Measurements from ENCODE around the gene PTPRK. TPM values are rescaled to one million over a fixed set of nuclear protein-coding genes. Genes with fewer than 3 reads are reported as not detected.

Gene PTPRK
- total and polyA plus RNA-seq, 2 of the 8 experiments (the other 6 are each of a cell fraction or from before 2014, with no cell fraction given): 11.4 to 47.3 TPM

- Histone ChIP-seq H3K4ac (replicated peaks; ENCODE audit: insufficient read length, low read depth, low read length) (no peak overlapping the region), H4K5ac (ENCODE audit: insufficient read length, low read depth, low read length) (no peak overlapping the region), H4K8ac (ENCODE audit: extremely low read depth, insufficient read depth, low read length) (no peak overlapping the region), H2AFZ (ENCODE audit: low read length) (no peak overlapping the region), H3K23ac (ENCODE audit: insufficient read length) (no peak overlapping the region), H2BK5ac (ENCODE audit: low read depth, low read length) (no peak overlapping the region), H3K79me2 (ENCODE audit: control insufficient read depth in 1 of 2, insufficient read depth in 2 of 2, low read length in 2 of 2) (no peaks in the 10 kb centered on the region), H2AK5ac (ENCODE audit: low read depth, low read length) (no peak overlapping the region), H3K4me3 (ENCODE audit: extremely low read depth in 1 of 4, insufficient read depth in 2 of 4, low read depth in 3 of 4, low read length in 4 of 4) (no peak overlapping the region), H2BK12ac (ENCODE audit: low read depth, low read length) (no peak overlapping the region), H3K14ac (ENCODE audit: insufficient read length) (no peak overlapping the region), H3K36me3 (ENCODE audit: control insufficient read depth in 2 of 4, insufficient read depth in 4 of 4, low read length in 3 of 4) (no peaks in the 10 kb centered on the region), H3K23me2 (ENCODE audit: low read depth, low read length) (no peaks in the 10 kb centered on the region), H3K9me3 (ENCODE audit: insufficient read depth in 2 of 2, low read depth in 1 of 2, low read length in 1 of 2) (no peaks in the 10 kb centered on the region), H3K79me1 (ENCODE audit: low read depth, low read length) (no peaks in the 10 kb centered on the region; the same call in 1 of the 2 replicates), H3K4me1 (replicated peaks in 1 of 4; ENCODE audit: control insufficient read depth in 3 of 4, insufficient read depth in 4 of 4, low read length in 3 of 4) (no peaks in the 10 kb centered on the region), H2BK120ac (replicated peaks; ENCODE audit: low read depth, low read length) (no peak overlapping the region), H3K27me3 (replicated peaks in 1 of 4; ENCODE audit: control insufficient read depth in 3 of 4, extremely low read depth in 1 of 4, insufficient read depth in 3 of 4, low read length in 3 of 4) (no peaks in the 10 kb centered on the region), H3K4me2 (ENCODE audit: insufficient read depth in 1 of 2, low read depth in 2 of 2, low read length in 2 of 2) (no peak overlapping the region), H3K27ac (ENCODE audit: low read depth, low read length) (no peak overlapping the region), H4K20me1 (replicated peaks in 1 of 2; ENCODE audit: control insufficient read depth in 1 of 2, insufficient read depth in 2 of 2, low read length in 2 of 2) (no peaks in the 10 kb centered on the region), H2BK20ac (ENCODE audit: low read length) (no peak overlapping the region), H4K91ac (replicated peaks; ENCODE audit: insufficient read length, low read length) (no peak overlapping the region), H3K56ac (replicated peaks; ENCODE audit: insufficient read length, low read depth, low read length) (no peak overlapping the region), H2BK15ac (ENCODE audit: low read length) (no peak overlapping the region), H3K18ac (ENCODE audit: extremely low read depth, low read length) (no peak overlapping the region), H3K9ac (replicated peaks in 1 of 4; ENCODE audit: extremely low read depth in 1 of 4, low read depth in 3 of 4, low read length in 3 of 4) (no peak overlapping the region)
- no peak for DNase-seq (ENCODE audit: low read depth in 1 of 2, low spot score in 2 of 2)
- WGBS, 2 experiments (ENCODE audit: extremely low coverage in 1 of 2, insufficient coverage in 1 of 2, insufficient read length in 1 of 2, insufficient replicate concordance in 2 of 2, low coverage in 1 of 2, low lambda C conversion rate in 2 of 2, missing lambda C conversion rate in 1 of 2): 96% methylated on average over 3 of the region's 3 CpGs; no CpG with 5 or more reads in 1 of the 2 experiments
- FAIRE-seq: no peak
- CTCF ChIA-PET (ENCODE audit: partially characterized antibody): no interaction called here
- POLR2A ChIA-PET (ENCODE audit: partially characterized antibody): no interaction called here
- no peak for TF ChIP-seq CEBPB (IDR thresholded peaks at IDR 0.05; ENCODE audit: low read depth, low read length)
- no peak for TF ChIP-seq EGR1 (IDR thresholded peaks at IDR 0.05; ENCODE audit: borderline replicate concordance, low read depth, low read length)
- TF ChIP-seq EP300 (IDR thresholded peaks at IDR 0.05; ENCODE audit: borderline replicate concordance in 1 of 2, low read depth in 2 of 2, low read length in 2 of 2): no peak
- no peak for TF ChIP-seq CTBP2 (IDR thresholded peaks at IDR 0.05; ENCODE audit: borderline replicate concordance, insufficient read depth, insufficient read length, low read length)
- no peak for TF ChIP-seq SP1 (IDR thresholded peaks at IDR 0.05; ENCODE audit: low read depth, low read length)
- TF ChIP-seq NRF1 (IDR thresholded peaks at IDR 0.05; ENCODE audit: low read depth, low read length): no peak
- TF ChIP-seq SAP30 (IDR thresholded peaks at IDR 0.05; ENCODE audit: insufficient read depth, insufficient replicate concordance, low read length): no peak
- TF ChIP-seq EZH2 (IDR thresholded peaks at IDR 0.05; ENCODE audit: low read depth, low read length, severe bottlenecking): no peak
- TF ChIP-seq KDM5A (IDR thresholded peaks at IDR 0.05; ENCODE audit: low read length): no peak
- no peak for TF ChIP-seq KDM4A (IDR thresholded peaks at IDR 0.05; ENCODE audit: low read depth, low read length, severe bottlenecking)
- TF ChIP-seq, protein P1, sequence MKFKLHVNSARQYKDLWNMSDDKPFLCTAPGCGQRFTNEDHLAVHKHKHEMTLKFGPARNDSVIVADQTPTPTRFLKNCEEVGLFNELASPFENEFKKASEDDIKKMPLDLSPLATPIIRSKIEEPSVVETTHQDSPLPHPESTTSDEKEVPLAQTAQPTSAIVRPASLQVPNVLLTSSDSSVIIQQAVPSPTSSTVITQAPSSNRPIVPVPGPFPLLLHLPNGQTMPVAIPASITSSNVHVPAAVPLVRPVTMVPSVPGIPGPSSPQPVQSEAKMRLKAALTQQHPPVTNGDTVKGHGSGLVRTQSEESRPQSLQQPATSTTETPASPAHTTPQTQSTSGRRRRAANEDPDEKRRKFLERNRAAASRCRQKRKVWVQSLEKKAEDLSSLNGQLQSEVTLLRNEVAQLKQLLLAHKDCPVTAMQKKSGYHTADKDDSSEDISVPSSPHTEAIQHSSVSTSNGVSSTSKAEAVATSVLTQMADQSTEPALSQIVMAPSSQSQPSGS (IDR thresholded peaks at IDR 0.05; ENCODE audit: low read length): no peak
- TF ChIP-seq MAX (IDR thresholded peaks at IDR 0.05): no peak
Measured at GRCh38 chr6:128057541-128057940, 462.9 kb downstream of the PTPRK start.
